Endothelial cell of umbilical vein (primary cell): ENCODE data around the gene ARID1B. TPM values are rescaled to one million over a fixed set of nuclear protein-coding genes. Genes with fewer than 3 reads are reported as not detected.

Experiments
- BruUV-seq: library from RNA; stranded (reverse); fragments of 400-500 nt; replicated peaks from 2 replicates; lab custom pipeline; 2021; lab: Mats Ljungman, UMichigan
- CTCF ChIA-PET: fragments of 300-600, 350-600 bp; sonication (Branson Sonifier 250); formaldehyde crosslinking; loops from one replicate; lab custom pipeline; 2021; ENCODE audit warnings: antibody characterized with exemption, inconsistent platforms; lab: Charles Lee
- POLR2A ChIA-PET: fragments of 300-600, 350-600 bp; sonication (Branson Sonifier 250); formaldehyde crosslinking; loops from one replicate; lab custom pipeline; 2021; ENCODE audit warnings: antibody characterized with exemption, inconsistent platforms; lab: Charles Lee
- DNase-seq: peaks from one replicate; pipeline ENCODE4 v3.0.0-alpha.2; 2011; ENCODE audit warnings: low read depth, low spot score
- FAIRE-seq: peaks from 2 replicates; lab custom pipeline; 2011; peaks lifted over from hg19 to GRCh38; lab: Jason Lieb, UNC
- H2AFZ ChIP-seq: 2 replicates; pipeline ENCODE4 v1.6.0; 2012; ENCODE audit warnings: low read depth, low read length, control low read depth, inconsistent platforms
- H3K27ac ChIP-seq: 2 replicates; pipeline ENCODE4 v1.5.1; 2011; ENCODE audit warnings: low read depth, mild to moderate bottlenecking, control low read depth, low read length, moderate library complexity; ENCODE audit not compliant: insufficient read depth
- H3K27me3 ChIP-seq, 2 experiments: 2 replicates each; pipeline versions ENCODE4 v1.6.0 to v1.6.1; 2011; ENCODE audit warnings: low read length in 2 of 2, mixed read lengths in 1 of 2; ENCODE audit not compliant: control insufficient read depth in 2 of 2, insufficient read depth in 2 of 2
- H3K36me3 ChIP-seq, 2 experiments: 2 replicates in 1 of 2; 3 replicates in 1 of 2; pipeline ENCODE4 v1.5.1; 2011; ENCODE audit warnings: low read length in 2 of 2, mild to moderate bottlenecking in 1 of 2, moderate library complexity in 1 of 2; ENCODE audit not compliant: control insufficient read depth in 2 of 2, insufficient read depth in 2 of 2; ENCODE audit errors: extremely low read depth in 1 of 2
- H3K4me1 ChIP-seq: 3 replicates; pipeline ENCODE4 v1.5.1; 2011; ENCODE audit warnings: mild to moderate bottlenecking, low read length; ENCODE audit not compliant: control insufficient read depth, insufficient read depth; ENCODE audit errors: extremely low read depth
- H3K4me2 ChIP-seq: 2 replicates; pipeline ENCODE4 v1.6.1; 2011; ENCODE audit warnings: low read length, control low read depth, mixed read lengths; ENCODE audit not compliant: insufficient read depth
- H3K4me3 ChIP-seq, 3 experiments: fragments of 200-600 bp in 1 of 3; sonication (generic), shearing (Covaris generic) in 1 of 3; replicated peaks in 1 of 3; 2 replicates each; pipeline ENCODE4 v1.5.1; 2011 to 2016; ENCODE audit warnings: control low read depth in 3 of 3, low read length in 3 of 3, mild to moderate bottlenecking in 2 of 3, inconsistent platforms in 1 of 3, low read depth in 1 of 3, moderate library complexity in 1 of 3; ENCODE audit not compliant: insufficient read depth in 1 of 3
- H3K79me2 ChIP-seq: 2 replicates; pipeline ENCODE4 v1.6.0; 2012; ENCODE audit warnings: low read length, inconsistent platforms; ENCODE audit not compliant: control insufficient read depth, insufficient read depth
- H3K9ac ChIP-seq: replicated peaks from 2 replicates; pipeline ENCODE3; 2011; ENCODE audit warnings: low read length, control low read depth; ENCODE audit not compliant: insufficient read depth; ENCODE audit errors: extremely low read depth
- H3K9me1 ChIP-seq: replicated peaks from 3 replicates; pipeline ENCODE4 v1.6.0; 2011; ENCODE audit warnings: mild to moderate bottlenecking, low read length; ENCODE audit not compliant: control insufficient read depth, insufficient read depth; ENCODE audit errors: extremely low read depth
- H3K9me3 ChIP-seq: replicated peaks from 2 replicates; pipeline ENCODE4 v1.5.1; 2012; ENCODE audit warnings: low read length, inconsistent platforms; ENCODE audit not compliant: control insufficient read depth, insufficient read depth
- H4K20me1 ChIP-seq: replicated peaks from 2 replicates; pipeline ENCODE3; 2011; ENCODE audit warnings: mild to moderate bottlenecking, low read length; ENCODE audit not compliant: control insufficient read depth, insufficient read depth; ENCODE audit errors: extremely low read depth
- CTCF ChIP-seq, 2 donors: IDR thresholded peaks; 1 replicate in 1 of 2; 2 replicates in 1 of 2; pipeline ENCODE4 v1.5.1; 2011; ENCODE audit warnings: low read length in 2 of 2, mild to moderate bottlenecking in 2 of 2, moderate library complexity in 2 of 2, control low read depth in 1 of 2, inconsistent platforms in 1 of 2, low read depth in 1 of 2; ENCODE audit not compliant: insufficient read depth in 1 of 2; ENCODE audit errors: extremely low read depth in 1 of 2
- EZH2 ChIP-seq: IDR thresholded peaks from 2 replicates; pipeline ENCODE4 v1.6.1; 2012; ENCODE audit warnings: borderline replicate concordance, low read depth, mild to moderate bottlenecking, moderate library complexity, low read length, inconsistent platforms; ENCODE audit not compliant: severe bottlenecking
- FOS ChIP-seq: IDR thresholded peaks from 2 replicates; pipeline ENCODE4 v1.6.1; 2011; ENCODE audit warnings: mild to moderate bottlenecking, low read length, moderate library complexity, borderline replicate concordance; ENCODE audit not compliant: insufficient read depth
- GATA2 ChIP-seq: IDR thresholded peaks from 2 replicates; pipeline ENCODE4 v1.7.0; 2011; ENCODE audit warnings: low read depth, mild to moderate bottlenecking, moderate library complexity, mixed read lengths, low read length; ENCODE audit not compliant: insufficient read length, insufficient read depth
- JUN ChIP-seq: IDR thresholded peaks from 2 replicates; pipeline ENCODE4 v1.6.1; 2011; ENCODE audit warnings: borderline replicate concordance, low read depth; ENCODE audit not compliant: insufficient read length, insufficient read depth
- MAX ChIP-seq: IDR thresholded peaks from 2 replicates; pipeline ENCODE4 v1.6.1; 2011; ENCODE audit not compliant: insufficient read depth, insufficient read length
- MYC ChIP-seq: IDR thresholded peaks from one replicate; pipeline ENCODE4 v1.6.1; 2011; ENCODE audit warnings: mild to moderate bottlenecking, low read depth, low read length
- POLR2A ChIP-seq: IDR thresholded peaks from 2 replicates; pipeline ENCODE4 v1.6.1; 2012; ENCODE audit warnings: low read depth, mild to moderate bottlenecking, control low read depth, low read length
- POLR2AphosphoS5 ChIP-seq: IDR thresholded peaks from 2 replicates; pipeline ENCODE4 v1.6.1; 2012; ENCODE audit warnings: low read depth, mild to moderate bottlenecking, control low read depth, low read length, moderate library complexity; ENCODE audit not compliant: insufficient read depth
- dilution Hi-C: fragments of 300-500 bp; cut with MboI; formaldehyde crosslinking; loops from one replicate; pipeline ENCODE4 v1.15.0; 2019; ENCODE audit warnings: low sequenced_read_pairs; ENCODE audit not compliant: extremely low pct_ligation_motif_present
- intact Hi-C: fragments of 100-400 bp; cut with micrococcal nuclease; formaldehyde crosslinking; loops from one replicate; pipeline ENCODE4 v1.10.0; 2022
- polyA plus RNA-seq, 4 experiments: library from polyadenylated mRNA; depleted of rRNA in 3 of 4; stranded (reverse) in 3 of 4; unstranded in 1 of 4; fragments of >200 nt; gene quantifications; 2 replicates each; pipeline versions ENCODE4 v1.2.1 to v1.2.3, GENCODE V29; 2011 to 2012; ENCODE audit warnings: missing spikeins in 1 of 4
- total RNA-seq: library from RNA; stranded (reverse); gene quantifications from 2 replicates; pipeline ENCODE4 v1.2.3, GENCODE V29; 2021

Gene ARID1B
- total and polyA plus RNA-seq, 2 donors (not counting 3 experiments of a cell fraction or from before 2014, with no cell fraction given) = 21.8 to 89.5 TPM

GRCh38 chr6:156963712-156964700, 186.8 kb downstream of the ARID1B start:
- Histone ChIP-seq H3K4me1 (no peaks in the 10 kb centered on the region), H4K20me1 (peaks cover 8% of the 10 kb centered on the region), H3K36me3 (no peaks in the 10 kb centered on the region), H3K4me2 (no peak overlapping the region), H2AFZ (no peak overlapping the region), H3K9me1 (no peaks in the 10 kb centered on the region), H3K4me3 (no peak overlapping the region), H3K27ac (no peak overlapping the region), H3K9me3 (no peaks in the 10 kb centered on the region), H3K27me3 (no peaks in the 10 kb centered on the region), H3K9ac (no peak overlapping the region), H3K79me2 (peaks cover 50% of the 10 kb centered on the region)
- no TSS peak for BruUV-seq
- CTCF ChIA-PET = interaction anchor here (1.4 to 2.2 kb wide), 2 partner anchors 10 to 311 kb away, joined by 3 to 12 read pairs; no protein-coding TSS in a partner anchor
- intact Hi-C loops = no loop called here
- dilution Hi-C loops = no loop called here
- POLR2A ChIA-PET = no interaction called here
- FAIRE-seq = no peak
- no peak for DNase-seq
- TF ChIP-seq JUN (no peak), POLR2AphosphoS5 (no peak), GATA2 (no peak), EZH2 (no peak), MYC (no peak), MAX (no peak), FOS (no peak), POLR2A (no peak), CTCF (IDR thresholded peaks at IDR 0.05; ENCODE audit: extremely low read depth in 1 of 2, insufficient read depth in 1 of 2, low read depth in 1 of 2, low read length in 2 of 2) (no peak)
